ENCODE results near the gene ADAM8.

ADAM8 gene

DNA sequence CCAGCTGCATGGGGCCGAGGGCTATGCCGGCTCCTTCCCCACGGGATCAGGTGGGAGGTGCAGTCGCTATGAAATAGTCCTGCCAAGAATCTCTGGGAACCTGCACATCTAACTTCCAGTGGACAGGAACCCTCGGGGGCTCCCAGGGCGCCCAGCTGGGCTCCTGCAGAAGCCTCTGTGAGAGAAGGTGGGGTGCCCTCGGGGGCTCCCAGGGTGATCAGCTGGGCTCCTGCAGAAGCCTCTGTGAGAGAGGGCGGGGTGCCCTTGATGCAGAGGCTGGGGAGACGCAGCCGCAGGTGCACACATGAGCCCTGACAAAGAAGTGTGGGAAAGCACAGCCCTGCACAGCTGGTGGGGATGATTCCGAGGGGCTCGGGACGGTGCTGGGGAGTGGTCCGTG is 33.1 kb downstream of the ADAM8 start:
- H3K4me3 ChIP-seq (replicated peaks; ENCODE audit: low read depth, low read length), result no peak overlapping the region
- TF ChIP-seq, protein P1, sequence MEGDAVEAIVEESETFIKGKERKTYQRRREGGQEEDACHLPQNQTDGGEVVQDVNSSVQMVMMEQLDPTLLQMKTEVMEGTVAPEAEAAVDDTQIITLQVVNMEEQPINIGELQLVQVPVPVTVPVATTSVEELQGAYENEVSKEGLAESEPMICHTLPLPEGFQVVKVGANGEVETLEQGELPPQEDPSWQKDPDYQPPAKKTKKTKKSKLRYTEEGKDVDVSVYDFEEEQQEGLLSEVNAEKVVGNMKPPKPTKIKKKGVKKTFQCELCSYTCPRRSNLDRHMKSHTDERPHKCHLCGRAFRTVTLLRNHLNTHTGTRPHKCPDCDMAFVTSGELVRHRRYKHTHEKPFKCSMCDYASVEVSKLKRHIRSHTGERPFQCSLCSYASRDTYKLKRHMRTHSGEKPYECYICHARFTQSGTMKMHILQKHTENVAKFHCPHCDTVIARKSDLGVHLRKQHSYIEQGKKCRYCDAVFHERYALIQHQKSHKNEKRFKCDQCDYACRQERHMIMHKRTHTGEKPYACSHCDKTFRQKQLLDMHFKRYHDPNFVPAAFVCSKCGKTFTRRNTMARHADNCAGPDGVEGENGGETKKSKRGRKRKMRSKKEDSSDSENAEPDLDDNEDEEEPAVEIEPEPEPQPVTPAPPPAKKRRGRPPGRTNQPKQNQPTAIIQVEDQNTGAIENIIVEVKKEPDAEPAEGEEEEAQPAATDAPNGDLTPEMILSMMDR (IDR thresholded peaks at IDR 0.05; ENCODE audit: low read depth, low read length, missing control alignments), result no peak
- no peak for DNase-seq (ENCODE audit: extremely low read depth, low read depth)

DNA sequence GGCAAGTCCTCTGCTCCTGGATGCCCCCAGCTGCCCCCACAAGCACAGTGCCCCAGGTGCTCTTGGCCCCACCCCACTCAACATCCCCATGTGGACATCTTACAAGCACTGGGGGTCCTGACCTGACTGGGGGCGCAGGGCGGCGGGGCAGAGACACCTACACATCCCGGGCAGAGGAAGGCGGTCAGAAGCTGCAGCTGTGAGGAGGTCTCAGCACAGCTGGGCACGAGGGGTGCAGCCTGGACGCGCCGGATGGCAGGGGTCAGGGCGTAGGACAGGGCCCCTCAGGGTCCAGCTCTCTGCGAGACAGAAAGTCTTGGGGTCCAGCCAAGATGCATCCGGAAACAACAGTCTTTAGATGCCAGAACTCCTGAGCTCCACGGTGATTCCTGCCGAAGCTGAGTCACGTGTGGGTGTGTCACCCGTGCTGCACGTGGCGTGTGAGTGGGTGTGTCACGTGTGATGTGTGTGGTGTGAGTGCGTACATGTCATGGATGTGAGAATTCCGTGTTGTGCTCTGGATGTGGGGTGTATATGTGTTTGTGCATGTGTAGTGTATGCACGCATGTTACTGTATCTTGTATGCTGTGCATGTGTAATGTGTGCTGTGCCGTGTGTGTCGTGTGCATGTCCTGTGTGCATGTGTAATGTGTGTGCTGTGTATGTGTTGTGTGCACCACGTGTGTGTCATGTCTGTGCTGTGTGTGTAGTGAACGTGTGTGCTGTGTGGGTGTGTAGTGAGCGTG is 33.9 kb downstream of the ADAM8 start:
- TF ChIP-seq, protein P1 (IDR thresholded peaks at IDR 0.05; ENCODE audit: low read depth, low read length, missing control alignments), result no peak
- no peak overlapping the region for H3K4me3 ChIP-seq (replicated peaks; ENCODE audit: low read depth, low read length)
- DNase-seq (ENCODE audit: extremely low read depth, low read depth), result no peak

DNA sequence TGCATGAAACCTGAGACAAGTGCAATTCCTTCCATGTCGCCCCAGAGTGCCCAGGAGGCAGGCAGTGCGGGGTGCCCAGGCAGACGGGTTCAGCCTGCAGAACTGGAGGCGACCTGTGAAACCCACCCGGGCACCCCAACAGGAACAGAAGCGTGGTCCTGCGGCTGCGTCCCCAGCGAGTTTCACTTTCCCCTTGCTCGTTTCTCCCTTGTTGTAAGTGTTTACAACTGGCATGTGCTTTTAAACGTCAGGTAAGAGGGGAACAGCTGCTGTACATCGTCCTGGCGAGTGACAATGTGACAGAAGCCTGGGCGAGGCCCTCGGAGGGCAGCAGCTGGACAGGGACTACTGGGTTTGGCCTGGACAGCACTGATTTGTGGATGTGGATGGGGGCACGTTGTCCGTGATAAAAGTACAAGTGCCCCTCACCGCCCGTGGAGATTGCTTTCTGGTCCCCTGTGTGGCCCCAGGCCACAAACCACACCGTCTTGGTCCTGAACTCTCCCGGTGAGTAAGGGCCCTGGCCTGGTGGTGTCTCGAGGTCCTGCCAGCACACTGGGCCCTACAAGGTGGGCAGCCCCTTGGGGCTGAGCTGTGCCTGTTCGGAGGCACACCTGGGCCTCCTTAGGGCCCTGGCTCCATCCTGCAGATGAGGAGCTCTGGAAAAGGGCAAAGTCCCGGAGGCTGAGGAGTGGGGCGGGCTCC is 35.0 kb downstream of the ADAM8 start:
- no peak overlapping the region for H3K4me3 ChIP-seq (replicated peaks; ENCODE audit: low read depth, low read length)
- DNase-seq (ENCODE audit: extremely low read depth, low read depth), result no peak
- TF ChIP-seq, protein P1 (IDR thresholded peaks at IDR 0.05; ENCODE audit: low read depth, low read length, missing control alignments), result no peak

DNA sequence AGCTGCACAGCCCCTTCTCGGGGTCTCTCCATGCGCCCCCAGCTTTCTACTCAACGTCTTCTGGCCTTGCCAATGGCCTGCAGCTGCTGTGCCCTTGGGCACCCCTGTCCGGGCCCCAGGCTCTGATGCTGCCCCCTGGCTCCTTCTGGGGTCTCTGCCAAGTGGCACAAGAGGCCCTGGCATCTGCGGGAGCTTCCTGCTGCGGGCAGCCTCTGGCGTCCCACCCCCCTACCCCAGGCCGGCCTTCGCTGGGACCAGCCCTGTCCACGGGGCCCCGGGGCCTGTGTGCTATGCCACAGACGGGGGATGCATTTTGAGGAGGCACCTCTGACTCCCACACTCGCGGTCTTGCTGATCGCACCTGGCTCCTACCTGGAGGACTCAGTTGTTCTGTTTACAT is 36.7 kb downstream of the ADAM8 start:
- TF ChIP-seq, protein P1 (IDR thresholded peaks at IDR 0.05; ENCODE audit: low read depth, low read length, missing control alignments), result no peak
- DNase-seq (ENCODE audit: extremely low read depth, low read depth), result no peak
- H3K4me3 ChIP-seq (replicated peaks; ENCODE audit: low read depth, low read length), result no peak overlapping the region

DNA sequence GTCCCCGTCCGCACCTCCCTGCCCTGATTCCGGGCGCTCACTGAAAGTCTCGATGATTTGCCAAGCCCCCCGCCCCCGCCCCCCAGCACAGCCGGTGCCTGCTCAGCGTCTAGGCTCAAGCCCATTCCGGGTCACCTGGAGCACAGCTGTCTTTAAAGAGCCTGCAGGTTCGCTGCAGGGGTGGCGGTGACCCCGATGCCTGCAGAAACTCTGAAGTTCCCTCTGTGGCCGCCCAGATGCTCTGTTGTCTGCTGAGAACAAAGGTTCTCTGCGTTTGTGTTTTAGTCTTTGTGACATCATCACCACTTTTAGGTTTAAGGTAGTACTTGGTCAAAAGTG is 38.2 kb downstream of the ADAM8 start:
- no peak for DNase-seq (ENCODE audit: extremely low read depth, low read depth)

DNA sequence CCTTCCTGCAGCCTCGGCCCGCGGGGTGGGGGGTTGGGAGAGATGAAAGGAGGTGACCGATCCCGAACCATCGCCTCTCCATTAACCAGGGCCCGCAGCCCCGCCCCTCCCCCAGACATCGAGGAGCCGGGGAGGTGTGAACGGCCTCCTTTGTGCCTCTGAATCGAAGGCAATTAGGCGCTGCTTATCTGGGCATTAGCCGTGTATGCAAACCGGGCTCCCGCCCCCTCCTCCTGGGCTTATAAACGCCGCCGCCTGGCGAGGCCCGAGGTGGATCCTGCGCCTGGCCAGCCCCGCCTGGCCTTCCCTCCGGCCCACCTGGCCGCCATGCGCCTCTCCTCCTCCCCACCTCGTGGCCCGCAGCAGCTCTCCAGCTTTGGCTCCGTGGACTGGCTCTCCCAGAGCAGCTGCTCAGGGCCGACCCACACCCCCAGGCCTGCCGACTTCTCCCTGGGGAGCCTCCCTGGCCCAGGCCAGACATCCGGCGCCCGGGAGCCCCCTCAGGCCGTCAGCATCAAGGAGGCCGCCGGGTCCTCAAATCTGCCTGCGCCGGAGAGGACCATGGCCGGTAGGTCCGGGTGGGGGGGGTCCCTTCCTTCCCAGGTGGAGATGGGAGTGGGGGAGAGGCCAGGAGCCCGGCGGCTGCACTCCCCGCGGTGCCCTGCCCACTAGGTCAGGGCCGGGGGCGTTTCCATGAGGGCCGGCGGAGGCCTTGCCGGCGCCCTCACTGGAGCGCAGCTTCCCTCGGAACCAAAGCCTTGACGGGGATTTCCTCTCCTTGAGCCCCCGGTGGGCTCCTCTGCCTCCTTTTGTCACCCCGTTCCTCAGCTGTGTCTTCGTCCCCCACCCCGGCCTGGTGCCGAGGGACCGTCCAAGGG is 38.8 kb downstream of the ADAM8 start, which contains the start of gene VENTX:
Gene VENTX, plus strand, starts transcription at position 268 of the 878 bp plus-strand sequence. Its CDS starts 60 bp downstream, at position 328.
- H3K4me3 ChIP-seq (replicated peaks; ENCODE audit: low read depth, low read length), result no peak within 1 kb of the TSS
- TF ChIP-seq, protein P1 (IDR thresholded peaks at IDR 0.05; ENCODE audit: low read depth, low read length, missing control alignments), result no peak
- no peak for DNase-seq (ENCODE audit: extremely low read depth, low read depth)

More for the DNA sequence above, 38.2 kb downstream of the ADAM8 start:
- H3K4me3 ChIP-seq (replicated peaks; ENCODE audit: low read depth, low read length), result no peak overlapping the region
- TF ChIP-seq, protein P1 (IDR thresholded peaks at IDR 0.05; ENCODE audit: low read depth, low read length, missing control alignments), result no peak
